HG03060 (cell line): ENCODE measurements around the gene CNNM1.

ENCODE experiments used
- ATAC-seq: cut with Tn5 transposase; IDR thresholded peaks from one replicate; pipeline ENCODE4 v1.9.1; 2021; ENCODE audit warnings: low read depth, moderate number of reproducible peaks; ENCODE audit not compliant: unreplicated experiment

The CNNM1 gene

DNA sequence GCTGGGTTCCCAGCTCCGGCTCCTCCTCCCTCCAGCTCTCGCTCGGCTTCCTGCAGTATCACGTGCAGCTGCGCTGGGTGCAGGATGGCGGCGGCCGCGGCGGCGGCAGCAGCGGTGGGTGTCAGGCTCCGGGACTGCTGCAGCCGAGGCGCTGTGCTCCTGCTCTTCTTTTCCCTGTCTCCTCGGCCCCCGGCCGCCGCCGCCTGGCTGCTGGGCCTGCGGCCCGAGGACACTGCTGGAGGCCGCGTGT is at the start of gene CNNM1:
TSS of gene CNNM1 (plus strand) at position 53 of the 250 bp plus-strand sequence. CDS start at position 85, 32 bp downstream.
- peak; percentile 63 for ATAC-seq

- no peak for ATAC-seq
These were observed 49.5 kb upstream of the CNNM1 start for GRCh38 chr10:99279626-99280111.

DNA sequence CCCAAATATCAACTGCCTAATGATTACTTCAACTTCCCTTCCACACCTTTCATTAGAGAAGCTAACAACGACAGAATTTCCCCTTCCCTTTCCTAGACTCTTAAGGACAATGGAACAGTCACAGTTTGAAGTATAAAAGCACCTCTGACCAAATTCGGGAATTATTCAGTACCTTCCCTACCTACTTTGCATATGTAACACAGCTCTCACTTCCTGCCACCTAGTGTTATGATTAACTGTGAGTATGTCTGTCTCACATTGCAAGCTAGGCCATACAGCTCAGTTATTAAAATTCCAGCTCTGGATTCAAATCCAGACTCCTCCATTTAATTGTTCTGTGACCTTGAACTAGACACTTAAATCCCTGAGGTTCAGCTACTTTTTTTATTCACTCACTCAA is 48.7 kb upstream of the CNNM1 start:
- no peak for ATAC-seq

GRCh38 chr10:99285881-99286280 is 43.3 kb upstream of the CNNM1 start:
- ATAC-seq: no peak

GRCh38 chr10:99290306-99290705 is 38.9 kb upstream of the CNNM1 start:
- ATAC-seq: no peak

GRCh38 chr10:99292159-99292558 is 37.0 kb upstream of the CNNM1 start:
- no peak for ATAC-seq

GRCh38 chr10:99296605-99297004 is 32.6 kb upstream of the CNNM1 start:
- no peak for ATAC-seq

GRCh38 chr10:99297033-99297432 is 32.1 kb upstream of the CNNM1 start:
- no peak for ATAC-seq

GRCh38 chr10:99303899-99304861 is 25.0 kb upstream of the CNNM1 start:
- ATAC-seq: no peak

DNA sequence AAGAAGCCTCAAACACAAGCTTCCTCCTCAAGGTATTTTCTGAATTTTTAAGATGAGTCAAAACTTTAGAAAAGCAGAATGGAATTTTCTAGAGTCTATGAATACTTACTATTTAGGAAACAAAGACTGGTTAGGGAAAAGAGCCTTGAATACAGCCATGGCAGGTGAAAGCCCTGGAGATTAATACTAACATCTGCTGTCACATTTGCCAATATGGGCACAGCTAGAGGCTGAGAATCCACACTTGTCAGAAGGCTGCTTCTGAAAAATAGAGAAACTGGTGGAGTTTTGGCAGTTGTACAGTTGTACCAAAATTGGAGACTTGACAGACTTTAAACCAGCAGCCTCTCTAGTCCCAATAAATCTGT is 24.3 kb upstream of the CNNM1 start:
- no peak for ATAC-seq

- ATAC-seq: no peak
These were observed 16.7 kb upstream of the CNNM1 start for GRCh38 chr10:99312501-99312900.

DNA sequence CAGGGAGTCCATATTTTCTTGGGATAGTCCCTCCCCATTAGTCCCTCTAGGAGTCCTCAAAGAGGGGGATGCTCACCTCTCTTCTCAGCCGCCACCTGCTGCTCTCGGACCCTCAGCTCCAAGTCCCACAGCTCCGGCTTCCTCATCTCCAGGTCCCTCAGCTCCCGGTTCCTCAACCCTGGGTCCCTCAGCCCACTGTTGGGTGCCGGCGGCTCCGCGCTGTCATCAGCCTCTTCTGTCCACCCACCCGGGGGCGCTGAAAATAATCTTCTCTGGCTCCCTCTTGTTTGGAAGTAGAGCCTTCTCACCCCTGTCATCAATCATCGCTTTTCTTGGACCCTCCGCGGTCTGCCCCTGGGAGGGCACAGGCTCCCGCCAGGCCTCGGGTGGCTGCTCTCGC is 13.3 kb upstream of the CNNM1 start:
- ATAC-seq: no peak

DNA sequence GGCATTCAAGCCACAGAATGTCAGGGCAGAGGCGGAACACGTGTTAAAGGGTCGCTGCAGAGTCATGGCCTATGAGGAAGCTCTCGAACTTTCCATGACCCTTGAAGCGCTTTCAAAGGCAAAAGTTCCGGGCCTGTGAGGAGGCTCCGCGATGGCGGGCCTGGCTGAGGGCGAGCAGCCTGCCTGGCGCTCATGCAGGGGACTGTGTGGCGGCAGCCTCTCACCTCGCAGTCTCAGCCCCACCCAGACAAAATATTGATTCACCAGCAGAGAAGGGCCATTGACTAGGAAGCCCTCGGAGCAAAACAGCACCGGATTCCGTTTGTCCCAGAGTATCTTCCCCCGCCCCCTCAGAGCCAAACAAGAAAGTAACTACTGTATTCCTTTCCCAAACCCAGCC is 12.8 kb upstream of the CNNM1 start:
- no peak for ATAC-seq

- no peak for ATAC-seq
These were observed 11.1 kb upstream of the CNNM1 start for GRCh38 chr10:99318048-99318447.

GRCh38 chr10:99318475-99318874 is 10.7 kb upstream of the CNNM1 start:
- ATAC-seq: no peak

- no peak for ATAC-seq
These were observed 3.9 kb upstream of the CNNM1 start for GRCh38 chr10:99325281-99325680.

GRCh38 chr10:99326871-99327270 is 2.3 kb upstream of the CNNM1 start:
- no peak for ATAC-seq

GRCh38 chr10:99328579-99329303 is 415 bp upstream of the CNNM1 start:
- peak; percentile 12 for ATAC-seq

DNA sequence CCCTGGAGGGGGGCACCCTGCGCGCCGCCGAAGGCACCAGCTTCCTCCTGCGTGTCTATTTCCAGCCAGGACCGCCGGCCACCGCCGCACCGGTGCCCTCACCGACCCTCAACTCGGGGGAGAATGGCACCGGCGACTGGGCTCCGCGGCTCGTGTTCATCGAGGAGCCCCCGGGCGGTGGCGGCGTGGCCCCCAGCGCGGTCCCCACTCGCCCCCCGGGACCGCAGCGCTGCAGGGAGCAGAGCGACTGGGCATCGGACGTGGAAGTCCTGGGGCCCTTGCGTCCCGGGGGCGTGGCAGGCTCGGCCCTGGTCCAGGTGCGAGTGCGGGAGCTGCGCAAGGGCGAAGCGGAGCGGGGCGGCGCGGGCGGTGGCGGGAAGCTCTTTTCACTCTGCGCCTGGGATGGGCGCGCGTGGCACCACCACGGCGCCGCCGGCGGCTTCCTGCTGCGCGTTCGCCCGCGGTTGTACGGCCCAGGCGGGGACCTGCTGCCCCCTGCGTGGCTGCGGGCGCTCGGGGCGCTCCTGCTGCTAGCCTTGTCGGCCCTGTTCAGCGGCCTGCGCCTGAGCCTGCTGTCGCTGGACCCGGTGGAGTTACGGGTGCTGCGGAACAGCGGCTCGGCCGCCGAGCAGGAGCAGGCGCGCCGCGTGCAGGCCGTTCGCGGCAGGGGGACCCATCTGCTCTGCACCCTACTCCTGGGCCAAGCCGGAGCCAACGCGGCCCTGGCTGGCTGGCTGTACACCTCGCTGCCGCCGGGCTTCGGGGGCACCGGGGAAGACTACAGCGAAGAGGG is 594 bp downstream of the CNNM1 start:
- peak; percentile 22 for ATAC-seq

GRCh38 chr10:99330347-99330924 is 1.3 kb downstream of the CNNM1 start:
- no peak for ATAC-seq
